GM12892 (cell line): ENCODE results near the gene ATXN7L2.

Experiments
- POLR2A ChIP-seq: IDR thresholded peaks from 2 replicates; pipeline ENCODE4 v1.6.1; 2011; ENCODE audit warnings: low read depth, low read length, control low read depth
- POLR2AphosphoS5 ChIP-seq: IDR thresholded peaks from 2 replicates; pipeline ENCODE4 v1.6.1; 2011; ENCODE audit warnings: low read depth, low read length, control low read depth
- TAF1 ChIP-seq: IDR thresholded peaks from 2 replicates; pipeline ENCODE4 v1.6.1; 2011; ENCODE audit warnings: low read depth, mild to moderate bottlenecking, control low read depth, low read length, borderline replicate concordance

GRCh38 chr1:109504974-109505373, 21.3 kb downstream of the ATXN7L2 start:
- TF ChIP-seq TAF1 (no peak), POLR2A (no peak), POLR2AphosphoS5 (no peak)
